ENCODE measurements around the gene HES6. TPM values are rescaled to one million over a fixed set of nuclear protein-coding genes. Genes with fewer than 3 reads are reported as not detected.
"Not testable (repeated sequence)": the region's sequence is repeated elsewhere in the genome, so short reads cannot be mapped to it uniquely, and the experiment has no call there.

HES6 gene
- total RNA-seq, 1 experiment from 2014 or later = 30.4 TPM

GRCh38 chr2:238278626-238279323, 38.9 kb upstream of the HES6 start:
- DNase-seq = no peak
- Histone ChIP-seq H3K9me3 (no peaks in the 10 kb centered on the region), H3K4me3 (no peak overlapping the region), H3K27me3 (no peaks in the 10 kb centered on the region), H3K36me3 (peaks cover 7% of the 10 kb centered on the region)

GRCh38 chr2:238277695-238278094, 37.9 kb upstream of the HES6 start:
- Histone ChIP-seq H3K4me3 (no peak overlapping the region), H3K9me3 (no peaks in the 10 kb centered on the region), H3K36me3 (peaks cover 7% of the 10 kb centered on the region), H3K27me3 (no peaks in the 10 kb centered on the region)
- no peak for DNase-seq

GRCh38 chr2:238274152-238274865, 34.5 kb upstream of the HES6 start:
- no peak overlapping the region for H3K4me3 ChIP-seq
- no peak for DNase-seq
- no peaks in the 10 kb centered on the region for H3K9me3 ChIP-seq
- H3K36me3 ChIP-seq = peaks cover 7% of the 10 kb centered on the region
- no peaks in the 10 kb centered on the region for H3K27me3 ChIP-seq

- not testable (repeated sequence) for H3K36me3 ChIP-seq, DNase-seq, H3K27me3 ChIP-seq, H3K4me3 ChIP-seq, H3K9me3 ChIP-seq
Measured at GRCh38 chr2:238273433-238273832, 33.6 kb upstream of the HES6 start.

GRCh38 chr2:238272156-238272555, 32.3 kb upstream of the HES6 start:
- no peak overlapping the region for H3K4me3 ChIP-seq
- H3K27me3 ChIP-seq = no peaks in the 10 kb centered on the region
- DNase-seq = no peak
- H3K9me3 ChIP-seq = no peaks in the 10 kb centered on the region
- peaks cover 7% of the 10 kb centered on the region for H3K36me3 ChIP-seq

GRCh38 chr2:238271686-238272085, 31.8 kb upstream of the HES6 start:
- not testable (repeated sequence) for H3K36me3 ChIP-seq, H3K4me3 ChIP-seq, H3K27me3 ChIP-seq, DNase-seq, H3K9me3 ChIP-seq

- no peak for DNase-seq
- peaks cover 4% of the 10 kb centered on the region for H3K36me3 ChIP-seq
- no peaks in the 10 kb centered on the region for H3K9me3 ChIP-seq
- no peaks in the 10 kb centered on the region for H3K27me3 ChIP-seq
- H3K4me3 ChIP-seq = no peak overlapping the region
Measured at GRCh38 chr2:238271061-238271554, 31.3 kb upstream of the HES6 start.

GRCh38 chr2:238270606-238271005, 30.8 kb upstream of the HES6 start:
- no peak for DNase-seq
- Histone ChIP-seq H3K4me3 (no peak overlapping the region), H3K27me3 (no peaks in the 10 kb centered on the region), H3K9me3 (no peaks in the 10 kb centered on the region), H3K36me3 (peaks cover 4% of the 10 kb centered on the region)

GRCh38 chr2:238269741-238270140, 29.9 kb upstream of the HES6 start:
- Histone ChIP-seq H3K36me3 (no peaks in the 10 kb centered on the region; the same call in 1 of the 2 replicates), H3K27me3 (no peaks in the 10 kb centered on the region), H3K4me3 (no peak overlapping the region), H3K9me3 (no peaks in the 10 kb centered on the region)
- DNase-seq = no peak

GRCh38 chr2:238267884-238268680, 28.2 kb upstream of the HES6 start:
- Histone ChIP-seq H3K27me3 (no peaks in the 10 kb centered on the region), H3K4me3 (no peak overlapping the region), H3K9me3 (no peaks in the 10 kb centered on the region), H3K36me3 (no peaks in the 10 kb centered on the region; the same call in 1 of the 2 replicates)
- DNase-seq = no peak

- no peaks in the 10 kb centered on the region for H3K9me3 ChIP-seq
- no peak overlapping the region for H3K4me3 ChIP-seq
- DNase-seq = no peak
- no peaks in the 10 kb centered on the region; the same call in 1 of the 2 replicates for H3K36me3 ChIP-seq
- no peaks in the 10 kb centered on the region for H3K27me3 ChIP-seq
Measured at GRCh38 chr2:238267341-238267710, 27.5 kb upstream of the HES6 start.

- H3K4me3 ChIP-seq = no peak overlapping the region
- H3K36me3 ChIP-seq = no peaks in the 10 kb centered on the region; the same call in 1 of the 2 replicates
- H3K27me3 ChIP-seq = no peaks in the 10 kb centered on the region
- DNase-seq = no peak
- no peaks in the 10 kb centered on the region for H3K9me3 ChIP-seq
Measured at GRCh38 chr2:238265605-238266004, 25.8 kb upstream of the HES6 start.

GRCh38 chr2:238264072-238264460, 24.2 kb upstream of the HES6 start:
- Histone ChIP-seq H3K9me3 (no peaks in the 10 kb centered on the region), H3K36me3 (no peaks in the 10 kb centered on the region; the same call in 1 of the 2 replicates), H3K4me3 (no peak overlapping the region), H3K27me3 (no peaks in the 10 kb centered on the region)
- no peak for DNase-seq

GRCh38 chr2:238263204-238264071, 23.6 kb upstream of the HES6 start:
- Histone ChIP-seq H3K4me3 (no peak overlapping the region), H3K36me3 (no peaks in the 10 kb centered on the region), H3K9me3 (no peaks in the 10 kb centered on the region), H3K27me3 (no peaks in the 10 kb centered on the region)
- DNase-seq = peak; percentile 86

GRCh38 chr2:238262496-238263122, 22.8 kb upstream of the HES6 start:
- DNase-seq = no peak
- Histone ChIP-seq H3K9me3 (no peaks in the 10 kb centered on the region), H3K36me3 (no peaks in the 10 kb centered on the region), H3K27me3 (no peaks in the 10 kb centered on the region), H3K4me3 (no peak overlapping the region)
